Testis (tissue), 2 donors: ENCODE measurements around the gene INSC.

ENCODE experiments used
- CTCF ChIP-seq, 3 experiments: fragments of 450-650 bp in 2 of 3; fragments of 200-600 bp in 1 of 3; sonication (generic) in 1 of 3; IDR thresholded peaks; one replicate each; pipeline ENCODE4 v1.5.1; 2016 to 2019; ENCODE audit warnings: antibody characterized with exemption in 3 of 3, mild to moderate bottlenecking in 2 of 3, moderate library complexity in 1 of 3
- POLR2A ChIP-seq: fragments of 450-650 bp; IDR thresholded peaks from one replicate; pipeline ENCODE4 v1.6.1; 2017; ENCODE audit warnings: antibody characterized with exemption, mild to moderate bottlenecking, moderate library complexity

GRCh38 chr11:15143855-15144254, 29.1 kb downstream of the INSC start:
- TF ChIP-seq CTCF (IDR thresholded peaks at IDR 0.05) = no peak
- no peak for TF ChIP-seq POLR2A
